HG03064 (cell line): ENCODE results near the gene BBS12.
A peak's percentile ranks its signal among the peaks of the same experiment; 100 is the strongest.
"Not testable (repeated sequence)": the region's sequence is repeated elsewhere in the genome, so short reads cannot be mapped to it uniquely, and the experiment has no call there.

Source experiments
- ATAC-seq: cut with Tn5 transposase; IDR thresholded peaks from one replicate; pipeline ENCODE4 v1.9.1; 2021; ENCODE audit warnings: low read depth; ENCODE audit not compliant: unreplicated experiment

Gene BBS12

DNA sequence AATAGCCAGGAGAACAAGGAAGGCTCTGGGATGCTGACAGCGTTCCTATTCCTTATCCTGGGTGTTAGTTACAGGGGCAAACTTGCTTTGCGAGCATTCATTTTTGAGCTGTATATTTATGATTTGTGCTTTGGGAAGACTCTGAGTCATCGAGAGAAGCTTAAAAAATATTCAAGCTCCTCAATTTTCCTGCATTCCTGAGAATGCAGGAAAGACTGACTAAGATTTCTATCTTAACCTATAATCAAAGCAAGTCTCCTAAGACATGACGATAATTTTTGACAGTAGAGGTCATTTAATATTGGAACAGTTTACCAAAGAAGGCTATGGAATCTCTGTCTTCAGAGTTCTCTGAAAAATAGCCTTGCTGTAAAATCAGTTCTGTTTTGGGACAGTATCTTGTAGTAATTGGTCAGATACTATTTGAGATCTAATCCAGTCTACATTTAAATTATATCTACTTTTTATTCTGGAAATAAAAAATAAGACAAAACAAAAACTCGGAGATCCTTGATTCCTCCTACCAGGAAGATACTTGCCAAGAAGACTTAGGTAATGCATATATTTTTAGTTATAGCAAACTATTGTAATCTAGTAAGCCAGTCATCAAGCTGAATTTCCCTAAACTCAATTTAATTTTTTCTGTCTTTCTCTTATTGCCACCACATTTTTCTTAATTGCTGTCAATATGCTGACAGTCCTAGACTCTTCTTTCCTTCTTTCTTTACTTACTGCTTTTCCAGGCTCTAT is 31.7 kb downstream of the BBS12 start:
- ATAC-seq: no peak

DNA sequence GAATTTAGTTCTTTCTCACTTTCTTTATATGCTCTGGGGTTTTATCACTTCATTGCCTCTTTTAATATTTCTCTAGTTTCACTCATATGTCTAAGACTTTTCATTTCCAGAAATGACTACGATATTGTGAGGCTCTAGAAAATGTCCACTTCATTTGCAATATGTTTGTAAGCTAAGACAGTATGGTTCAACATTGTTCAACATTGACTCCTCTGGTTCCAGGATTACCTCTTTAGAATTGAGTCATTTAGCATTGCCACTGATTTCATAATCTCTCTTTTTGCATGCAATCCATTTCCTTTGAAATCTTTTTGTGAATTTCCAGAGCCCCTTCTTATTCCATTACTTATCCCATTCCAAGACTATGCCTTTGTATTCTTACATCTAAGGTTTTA is 32.3 kb downstream of the BBS12 start:
- ATAC-seq: peak; percentile 75

DNA sequence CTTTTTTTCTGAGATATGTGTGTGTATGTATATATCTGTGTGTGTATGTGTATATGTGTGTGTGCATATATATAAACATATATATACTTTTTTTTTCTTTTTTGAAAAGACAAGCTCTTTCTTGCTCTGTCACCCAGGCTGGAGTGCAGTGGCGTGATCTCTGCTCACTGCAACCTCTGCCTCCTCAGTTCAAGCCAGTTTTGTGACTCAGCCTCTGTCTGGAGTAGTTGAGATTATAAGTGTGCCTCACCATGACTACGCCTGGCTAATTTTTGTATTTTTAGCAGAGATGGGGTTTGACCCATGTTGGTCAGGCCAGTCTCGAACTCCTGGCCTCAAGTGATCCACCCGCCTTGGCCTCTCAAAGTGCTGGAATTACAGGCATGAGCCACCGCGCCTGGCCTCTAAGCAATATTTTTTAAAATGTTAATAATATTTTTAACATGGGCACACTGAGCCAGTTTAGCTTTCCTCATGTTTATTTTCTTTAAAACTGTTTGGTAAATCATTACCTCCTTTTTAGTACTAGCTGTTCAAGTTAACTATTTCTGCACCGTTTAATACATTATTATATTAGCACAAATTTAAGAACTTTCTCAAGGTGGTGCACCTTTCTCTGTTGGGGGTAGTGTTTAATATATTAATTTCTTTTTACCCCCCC is 33.3 kb downstream of the BBS12 start:
- ATAC-seq: no peak

DNA sequence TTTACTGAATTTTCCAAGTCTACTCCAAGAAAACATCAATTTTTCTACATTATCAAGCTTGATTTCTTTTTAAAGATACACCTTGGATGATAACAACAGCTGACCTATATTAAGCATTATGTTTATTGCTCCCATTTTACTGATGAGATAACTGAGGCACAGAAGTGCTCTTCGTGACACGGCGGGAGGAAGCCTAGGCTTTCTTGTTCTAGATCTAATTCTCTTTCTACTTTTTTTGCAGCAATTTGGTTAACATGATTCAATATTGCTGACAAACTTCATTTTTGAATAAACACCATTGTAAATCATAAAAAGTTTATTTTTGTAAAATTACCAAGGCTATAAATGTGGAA is 33.8 kb downstream of the BBS12 start:
- no peak for ATAC-seq

DNA sequence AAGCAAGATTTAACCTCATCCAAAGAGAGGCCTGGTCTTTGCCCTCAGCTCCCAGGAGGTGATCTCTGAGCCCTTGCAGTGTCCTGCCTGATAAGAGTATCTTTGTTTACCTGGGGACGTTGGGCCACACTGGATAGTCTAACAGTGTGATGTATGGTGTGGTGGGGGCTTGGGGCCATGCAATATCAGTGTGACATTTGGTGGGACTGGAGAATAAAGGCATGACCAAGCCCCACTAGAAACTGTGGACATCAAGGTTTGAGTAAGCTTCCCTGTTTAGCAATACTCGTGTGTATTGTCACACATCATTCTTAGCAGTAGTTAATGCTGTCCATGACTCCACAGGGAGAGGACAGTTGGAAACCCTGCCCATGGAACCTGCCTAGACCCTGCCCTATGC is 34.4 kb downstream of the BBS12 start:
- no peak for ATAC-seq

DNA sequence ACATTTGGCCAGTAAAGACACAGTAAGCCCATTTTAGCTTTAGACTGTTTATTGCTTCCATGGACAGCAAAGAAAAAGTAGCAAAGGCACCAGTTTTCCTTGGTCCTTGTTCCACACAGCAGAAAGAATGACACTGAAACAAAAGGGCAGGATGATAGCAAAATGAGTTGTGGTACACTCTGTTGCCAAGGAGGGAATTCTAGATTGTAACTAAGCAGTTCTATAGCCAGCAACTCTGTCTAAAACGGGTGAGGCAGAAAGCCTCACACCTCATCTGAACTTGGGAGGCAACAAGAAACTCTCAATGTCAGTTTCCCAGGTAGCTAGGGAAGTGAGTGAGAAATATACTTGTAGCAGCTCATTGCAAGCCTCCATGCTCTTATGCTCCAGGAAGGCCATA is 39.2 kb downstream of the BBS12 start:
- ATAC-seq: no peak

DNA sequence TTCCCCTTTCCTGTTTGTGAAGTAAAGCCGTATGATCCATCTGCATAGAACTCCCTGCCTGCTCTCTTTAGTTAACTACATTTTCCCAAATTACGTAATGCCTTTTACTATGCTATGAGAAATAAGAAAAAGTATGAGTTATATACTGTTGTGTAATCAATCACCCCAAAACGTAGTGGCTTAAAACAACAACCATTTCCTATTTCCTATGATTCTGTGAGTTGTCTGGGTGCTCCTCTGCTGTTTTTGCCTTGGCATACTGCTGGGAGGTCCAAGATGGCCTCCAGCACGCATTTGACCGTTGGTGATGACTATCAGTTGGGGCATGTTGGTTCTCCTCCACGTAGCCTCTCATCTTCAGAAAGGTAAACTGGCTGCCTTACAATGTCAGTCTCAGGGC is 39.8 kb downstream of the BBS12 start:
- ATAC-seq: no peak

DNA sequence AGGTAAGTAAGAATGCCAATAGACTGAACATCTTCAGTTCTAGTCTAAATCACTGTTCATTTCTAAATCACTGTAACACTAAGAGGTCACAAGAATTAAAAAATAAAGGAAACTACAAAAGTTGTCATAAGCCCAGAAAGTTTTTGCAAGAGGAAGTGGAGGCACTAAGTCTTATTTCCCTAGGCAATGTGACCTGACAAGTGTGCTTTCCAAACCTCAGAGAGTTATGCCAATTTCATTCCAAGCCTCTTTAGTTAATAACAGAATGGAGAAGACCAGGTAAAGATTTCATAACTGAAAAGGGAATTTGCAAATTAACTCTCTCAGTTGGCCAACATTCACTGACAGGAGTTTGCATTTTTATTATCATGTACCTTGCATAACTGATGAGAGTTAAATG is 40.5 kb downstream of the BBS12 start:
- no peak for ATAC-seq

DNA sequence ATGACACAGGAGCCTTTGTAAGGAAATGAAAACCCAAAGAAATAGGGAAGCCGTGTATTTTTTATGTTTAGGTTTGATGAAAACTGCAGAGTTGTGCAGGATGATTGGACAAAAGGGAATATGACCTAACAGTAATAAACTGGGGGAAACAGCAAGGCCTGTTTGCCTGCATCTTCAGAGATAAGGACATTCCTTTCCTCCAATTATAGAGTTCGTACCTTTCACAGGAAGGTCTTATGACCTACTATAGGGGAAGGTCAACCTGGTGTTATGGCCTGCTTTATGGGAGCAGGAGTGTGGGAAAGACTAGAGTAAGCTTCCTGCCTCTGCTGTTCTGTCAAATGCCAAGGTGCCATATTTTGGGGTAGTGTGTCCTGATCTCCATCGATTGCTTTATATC is 42.5 kb downstream of the BBS12 start:
- no peak for ATAC-seq

DNA sequence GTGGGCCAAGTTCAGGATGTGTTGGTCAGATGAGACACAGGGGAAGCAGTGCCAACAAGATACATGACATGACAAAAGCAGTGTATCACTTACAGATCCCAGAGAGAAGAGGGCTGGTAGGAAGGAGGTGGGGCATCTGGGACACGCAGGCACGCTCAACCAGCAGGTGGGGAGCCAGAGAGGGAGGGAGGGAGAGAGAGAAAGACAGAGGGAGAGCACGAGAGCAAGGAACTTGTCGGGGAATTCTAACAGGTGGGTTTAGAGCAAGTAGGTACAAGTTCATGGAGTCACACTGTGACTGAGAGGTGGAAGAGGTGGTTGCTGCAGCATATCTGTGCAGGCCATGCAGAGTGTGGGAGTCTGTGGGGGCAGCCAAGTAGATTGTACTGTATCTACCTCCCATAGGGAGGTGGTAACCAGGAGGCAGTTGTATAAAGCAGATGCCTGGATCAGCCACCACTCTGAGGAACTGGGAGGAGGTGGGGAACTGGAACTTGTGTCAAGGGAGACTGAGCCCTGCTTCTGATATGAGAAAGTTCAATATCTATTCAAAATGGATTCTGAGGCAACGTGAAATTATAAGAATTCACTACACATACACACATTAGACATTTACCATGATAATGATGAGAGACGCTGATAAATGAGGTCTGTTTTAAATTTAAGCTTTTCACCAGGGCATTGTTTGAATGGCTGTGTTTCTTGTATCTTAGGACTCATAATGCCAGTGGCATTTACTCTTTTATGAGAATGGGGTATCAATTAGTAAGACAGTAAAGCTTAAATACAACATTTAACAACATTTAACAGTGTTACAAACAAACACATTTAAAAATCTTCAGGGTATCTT is 43.7 kb downstream of the BBS12 start:
- no peak for ATAC-seq

DNA sequence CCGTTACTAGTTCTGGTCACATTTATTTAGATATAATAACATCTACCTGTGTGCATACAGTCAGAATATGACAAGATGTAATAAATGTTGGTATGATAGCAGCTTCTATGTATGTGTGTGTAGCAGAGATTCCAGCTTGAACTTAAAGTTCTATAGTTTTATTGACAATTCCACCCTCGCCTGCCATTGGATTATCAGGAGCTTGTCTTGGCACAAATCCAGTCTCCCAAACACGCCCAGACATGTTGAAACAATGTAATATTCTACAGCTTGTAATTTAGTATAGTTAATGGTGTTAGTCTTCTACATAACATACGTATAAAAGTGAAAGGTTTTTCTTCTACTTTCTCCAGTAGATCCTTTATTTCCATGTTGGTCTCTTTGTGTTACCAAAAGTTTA is 44.4 kb downstream of the BBS12 start:
- no peak for ATAC-seq

DNA sequence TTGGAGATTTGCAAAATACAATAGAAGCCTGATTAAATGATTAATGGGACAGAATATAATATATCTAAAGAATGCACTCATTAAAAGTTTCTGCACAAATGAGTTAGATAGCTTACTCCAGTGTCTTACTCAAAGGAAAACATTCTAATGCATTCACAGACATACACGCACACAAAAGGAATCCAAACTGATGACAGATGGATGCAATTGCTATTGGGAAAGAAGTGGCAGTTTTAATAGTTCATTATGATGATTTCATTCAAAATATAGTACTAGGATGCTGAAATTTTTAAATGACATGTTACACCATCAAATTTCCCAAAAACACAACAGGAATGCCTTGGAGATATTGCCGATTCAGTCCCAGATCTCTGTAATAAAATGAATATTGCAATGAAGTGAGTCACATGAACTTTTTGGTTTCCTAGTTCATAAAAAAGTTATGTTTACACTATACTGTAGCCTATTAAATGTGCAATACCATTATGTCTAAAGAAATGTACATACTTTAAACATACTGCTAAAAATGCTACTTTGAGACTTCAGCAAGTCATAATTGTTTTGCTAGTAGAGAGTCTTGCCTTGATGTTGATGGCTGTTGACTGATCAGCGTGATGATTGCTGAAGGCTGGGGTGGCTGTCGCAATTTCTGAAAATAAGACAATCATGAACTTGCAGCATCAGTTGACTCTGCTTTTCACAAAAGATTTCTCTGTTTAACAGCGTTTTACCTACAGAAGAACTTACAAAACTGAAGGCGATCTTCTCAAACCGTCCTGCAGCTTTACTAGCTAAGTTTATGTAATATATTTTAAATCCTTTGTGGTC is 45.6 kb downstream of the BBS12 start:
- ATAC-seq: no peak

DNA sequence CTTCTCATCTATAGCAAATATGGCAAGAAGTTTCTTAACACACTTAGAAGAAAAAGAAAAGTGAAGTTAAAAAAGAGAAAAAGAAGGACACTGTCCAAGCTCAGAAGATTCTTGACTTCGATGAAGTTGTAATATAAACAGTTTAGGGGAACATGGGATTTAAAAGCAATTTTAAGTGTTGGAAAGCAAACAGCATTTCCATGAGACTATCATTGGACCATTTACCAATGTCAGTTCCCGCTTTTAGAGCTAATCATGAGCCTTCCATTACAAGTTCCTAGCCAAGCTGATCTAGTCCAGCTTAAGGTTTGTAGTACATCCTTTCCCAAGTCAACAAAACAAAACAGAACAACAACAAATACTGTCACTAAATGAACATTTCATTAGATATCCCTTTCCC is 49.0 kb downstream of the BBS12 start:
- no peak for ATAC-seq

DNA sequence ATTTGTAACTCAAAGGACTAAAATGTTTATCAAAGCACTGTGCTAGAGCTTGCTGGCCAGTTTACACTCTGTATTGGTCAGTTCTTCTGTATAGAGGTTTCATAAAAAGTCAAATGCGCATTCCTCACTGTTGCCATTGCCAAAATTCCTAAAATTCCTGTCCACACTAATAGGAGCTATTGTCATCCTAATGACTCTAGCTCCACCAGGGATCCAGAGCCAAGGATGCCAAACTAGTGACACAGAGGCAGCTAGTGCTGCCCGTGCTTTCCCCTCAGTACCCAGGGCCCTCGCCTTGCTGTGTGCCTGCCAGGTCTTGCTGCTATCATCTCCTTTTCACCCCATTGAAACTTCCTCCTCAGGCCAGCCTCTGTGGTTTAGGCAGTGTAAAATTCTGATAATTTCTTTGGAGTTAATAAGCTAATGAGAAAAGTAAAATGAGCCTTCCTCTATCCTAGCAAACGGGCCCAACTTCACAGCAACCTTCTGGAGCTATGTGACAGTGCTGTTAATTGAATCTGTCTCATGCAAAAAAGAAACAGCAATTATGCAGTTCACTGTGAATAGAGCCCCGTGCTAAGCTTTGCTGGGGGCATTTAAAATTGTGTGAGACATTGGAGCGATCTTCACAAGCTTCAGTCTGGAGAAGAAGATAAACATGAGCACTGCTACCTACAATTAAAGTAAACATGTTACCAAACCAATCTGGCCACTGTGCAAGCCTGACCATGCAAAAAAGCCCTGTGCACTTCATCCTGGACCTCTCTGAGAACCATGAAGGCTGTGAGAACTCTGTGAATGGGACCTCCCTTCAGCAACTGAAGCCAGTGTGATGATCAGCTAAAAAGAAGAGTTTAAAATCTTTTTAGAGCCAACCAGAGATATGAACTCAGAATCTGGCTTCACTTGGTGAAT is 51.1 kb downstream of the BBS12 start:
- ATAC-seq: no peak

DNA sequence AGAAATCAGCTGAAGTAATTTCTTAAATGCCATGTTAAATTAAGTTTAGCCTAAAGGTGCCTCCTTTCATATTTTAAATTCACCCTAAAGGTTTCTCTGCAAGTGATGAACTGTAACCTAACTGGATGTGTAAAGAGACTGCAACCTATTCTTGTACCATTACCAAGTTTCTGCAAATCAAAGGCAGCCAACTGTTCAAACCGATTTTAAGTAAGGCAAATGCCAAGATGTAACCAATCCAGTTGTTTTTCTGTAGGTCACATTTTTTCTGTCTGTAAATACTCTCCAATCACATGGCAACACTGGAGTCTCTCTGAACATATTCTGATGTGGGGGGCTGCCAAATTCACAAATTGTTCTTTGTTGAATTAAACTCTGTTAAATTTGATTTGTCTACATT is 51.8 kb downstream of the BBS12 start:
- no peak for ATAC-seq

DNA sequence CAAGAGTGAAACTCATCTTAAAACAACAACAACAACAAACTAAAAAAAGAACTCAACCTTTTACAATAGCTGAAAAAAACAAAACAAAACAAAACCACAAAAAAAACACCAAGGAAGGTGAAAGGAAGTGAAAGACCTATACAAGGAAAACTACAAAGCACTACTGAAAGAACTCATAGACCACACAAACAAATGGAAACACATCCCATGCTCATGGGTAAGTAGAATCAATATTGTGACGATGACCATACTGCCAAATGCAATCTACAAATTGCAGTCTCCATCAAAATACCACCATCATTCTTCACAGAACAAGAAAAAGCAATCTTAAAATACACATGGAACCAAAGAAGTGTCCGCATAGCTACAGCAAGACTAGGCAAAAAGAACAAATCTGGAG is 52.6 kb downstream of the BBS12 start:
- no peak for ATAC-seq

DNA sequence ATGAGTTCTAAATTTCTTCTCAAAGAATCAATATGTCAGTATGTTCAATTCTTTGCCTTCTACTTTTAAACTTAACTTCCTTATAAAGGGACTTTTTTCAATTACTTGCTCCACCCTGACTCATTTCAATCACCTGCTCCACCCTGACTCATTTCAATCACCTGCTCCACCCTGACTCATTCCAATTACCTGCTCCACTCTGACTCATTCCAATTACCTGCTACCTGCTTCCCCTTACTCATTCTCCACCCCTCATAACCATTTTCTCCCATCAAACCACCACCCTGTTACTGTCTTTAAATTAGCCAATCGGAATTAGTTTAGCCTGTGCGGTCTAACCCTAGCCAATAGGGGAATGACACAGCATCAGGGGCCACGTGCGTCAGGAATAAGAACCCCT is 53.8 kb downstream of the BBS12 start:
- not testable (repeated sequence) for ATAC-seq

DNA sequence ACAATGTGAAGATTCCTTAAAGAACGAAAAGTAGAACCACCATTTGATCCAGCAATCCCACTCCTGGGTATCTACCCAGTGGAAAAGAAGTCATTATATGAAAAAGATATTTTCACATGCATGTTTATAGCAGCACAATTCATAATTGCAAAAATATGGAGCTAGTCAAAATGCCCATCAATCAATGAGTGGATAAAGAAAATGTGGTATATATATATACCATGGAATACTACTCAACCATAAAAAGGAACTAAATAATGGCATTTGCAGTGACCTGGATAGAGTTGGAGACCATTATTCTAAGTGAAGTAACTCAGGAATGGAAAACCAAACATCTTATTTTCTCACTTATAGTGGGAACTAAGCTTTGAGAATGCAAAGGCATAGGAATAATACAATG is 54.4 kb downstream of the BBS12 start:
- ATAC-seq: not testable (repeated sequence)

DNA sequence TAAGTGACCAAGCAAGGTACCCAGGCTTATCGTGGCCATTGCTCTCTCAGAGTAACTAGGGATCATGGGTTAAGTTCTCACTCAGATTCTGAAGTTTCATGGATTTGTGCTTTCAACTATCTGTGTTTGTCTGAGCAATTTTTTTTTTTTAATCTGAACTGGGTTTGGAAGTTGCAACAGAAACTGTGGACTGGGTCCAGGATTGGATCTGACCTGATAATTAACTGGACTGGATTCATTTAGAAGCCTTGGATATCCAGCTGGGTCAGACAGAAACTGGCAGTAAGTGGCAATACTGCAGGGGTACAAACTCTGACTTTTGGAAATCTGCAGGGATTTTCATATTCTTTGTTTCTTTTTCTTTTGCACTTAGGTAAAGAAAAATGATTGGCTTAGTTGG is 55.4 kb downstream of the BBS12 start:
- ATAC-seq: no peak

DNA sequence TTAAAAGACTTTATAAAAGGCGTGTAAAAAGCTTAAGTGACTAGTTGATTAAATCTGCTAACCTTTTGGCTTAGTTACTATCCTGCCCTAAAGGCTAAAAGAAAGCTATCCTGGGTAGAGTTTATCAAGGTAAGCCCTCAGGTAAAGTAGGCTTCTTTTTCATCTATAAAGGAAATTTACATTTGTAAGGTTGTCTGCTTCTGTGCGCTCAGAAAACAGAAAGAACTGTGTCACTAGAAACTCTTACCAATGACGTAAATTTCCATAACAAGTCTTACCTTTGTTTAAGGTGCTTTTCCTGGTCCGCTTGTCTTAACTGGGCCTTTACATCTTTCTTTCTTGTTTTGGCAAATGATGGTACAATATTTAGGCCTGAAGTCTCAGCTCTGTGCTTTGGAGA is 56.4 kb downstream of the BBS12 start:
- no peak for ATAC-seq
